ENCODE data around the gene CFAP77.

DNA sequence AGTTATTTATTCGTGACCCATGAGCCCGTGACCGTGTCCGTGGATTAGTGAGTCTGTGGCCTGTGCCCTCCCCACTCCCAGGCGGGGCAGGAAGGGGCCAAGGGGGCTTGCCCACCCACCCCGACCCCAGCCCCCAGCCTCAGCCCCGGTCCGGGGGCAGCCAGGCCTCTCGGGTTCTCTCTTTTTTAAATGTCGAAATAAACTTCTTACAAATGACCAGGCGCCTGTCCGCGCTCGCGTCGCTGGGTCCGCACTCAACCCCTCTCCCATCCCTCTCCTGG is 180.0 kb downstream of the CFAP77 start:
- TF ChIP-seq POLR2AphosphoS5 (IDR thresholded peaks at IDR 0.05; ENCODE audit: low read depth, low read length) (no peak), POLR2A (IDR thresholded peaks at IDR 0.05; ENCODE audit: low read depth, low read length) (no peak), TAF1 (IDR thresholded peaks at IDR 0.05; ENCODE audit: borderline replicate concordance, low read depth, low read length) (no peak)

Measured in GM12892 (cell line).